Measurements from ENCODE around the gene ARSA.
"Not testable (repeated sequence)": the region's sequence is repeated elsewhere in the genome, so short reads cannot be mapped to it uniquely, and the experiment has no call there.

ARSA gene

GRCh38 chr22:50653256-50653655 lies 25.3 kb upstream of the ARSA start:
- DNase-seq: no peak

DNA sequence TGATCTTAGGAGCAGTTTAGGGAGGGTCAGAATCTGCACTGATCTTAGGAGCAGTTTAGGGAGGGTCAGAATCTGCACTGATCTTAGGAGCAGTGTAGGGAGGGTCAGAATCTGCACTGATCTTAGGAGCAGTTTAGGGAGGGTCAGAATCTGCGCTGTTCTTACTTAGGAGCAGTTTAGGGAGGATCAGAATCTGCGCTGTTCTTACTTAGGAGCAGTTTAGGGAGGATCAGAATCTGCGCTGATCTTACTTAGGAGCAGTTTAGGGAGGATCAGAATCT lies 15.8 kb upstream of the ARSA start:
- not testable (repeated sequence) for DNase-seq

DNA sequence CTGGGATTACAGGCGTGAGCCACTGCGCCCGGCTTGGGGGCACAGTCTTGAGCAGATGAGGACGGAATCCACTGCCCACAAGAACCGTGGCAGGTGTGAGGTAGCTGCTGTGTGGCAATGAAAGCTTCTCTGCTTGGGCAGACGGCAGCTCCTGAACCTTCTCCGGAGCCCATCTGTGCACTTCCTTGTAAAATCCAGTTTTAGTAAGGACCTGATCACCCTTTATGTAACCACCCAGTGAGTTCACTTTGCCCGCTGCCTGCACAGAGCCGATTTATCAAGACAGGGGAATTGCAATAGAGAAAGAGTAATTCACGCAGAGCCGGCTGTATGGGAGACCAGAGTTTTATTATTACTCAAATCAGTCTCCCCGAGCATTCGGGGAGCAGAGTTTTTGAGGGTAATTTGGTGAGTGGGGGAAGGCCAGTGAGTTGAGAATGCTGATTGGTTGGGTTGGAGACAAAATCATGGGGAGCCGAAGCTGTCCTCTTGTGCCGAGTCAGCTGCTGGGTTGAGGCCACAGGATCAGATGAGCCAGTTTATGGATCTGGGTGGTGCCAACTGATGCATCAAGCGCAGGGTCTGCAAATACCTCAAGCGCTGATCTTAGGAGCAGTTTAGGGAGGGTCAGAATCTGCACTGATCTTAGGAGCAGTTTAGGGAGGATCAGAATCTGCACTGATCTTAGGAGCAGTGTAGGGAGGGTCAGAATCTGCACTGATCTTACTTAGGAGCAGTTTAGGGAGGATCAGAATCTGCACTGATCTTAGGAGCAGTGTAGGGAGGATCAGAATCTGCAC lies 15.3 kb upstream of the ARSA start:
- DNase-seq: not testable (repeated sequence)

DNA sequence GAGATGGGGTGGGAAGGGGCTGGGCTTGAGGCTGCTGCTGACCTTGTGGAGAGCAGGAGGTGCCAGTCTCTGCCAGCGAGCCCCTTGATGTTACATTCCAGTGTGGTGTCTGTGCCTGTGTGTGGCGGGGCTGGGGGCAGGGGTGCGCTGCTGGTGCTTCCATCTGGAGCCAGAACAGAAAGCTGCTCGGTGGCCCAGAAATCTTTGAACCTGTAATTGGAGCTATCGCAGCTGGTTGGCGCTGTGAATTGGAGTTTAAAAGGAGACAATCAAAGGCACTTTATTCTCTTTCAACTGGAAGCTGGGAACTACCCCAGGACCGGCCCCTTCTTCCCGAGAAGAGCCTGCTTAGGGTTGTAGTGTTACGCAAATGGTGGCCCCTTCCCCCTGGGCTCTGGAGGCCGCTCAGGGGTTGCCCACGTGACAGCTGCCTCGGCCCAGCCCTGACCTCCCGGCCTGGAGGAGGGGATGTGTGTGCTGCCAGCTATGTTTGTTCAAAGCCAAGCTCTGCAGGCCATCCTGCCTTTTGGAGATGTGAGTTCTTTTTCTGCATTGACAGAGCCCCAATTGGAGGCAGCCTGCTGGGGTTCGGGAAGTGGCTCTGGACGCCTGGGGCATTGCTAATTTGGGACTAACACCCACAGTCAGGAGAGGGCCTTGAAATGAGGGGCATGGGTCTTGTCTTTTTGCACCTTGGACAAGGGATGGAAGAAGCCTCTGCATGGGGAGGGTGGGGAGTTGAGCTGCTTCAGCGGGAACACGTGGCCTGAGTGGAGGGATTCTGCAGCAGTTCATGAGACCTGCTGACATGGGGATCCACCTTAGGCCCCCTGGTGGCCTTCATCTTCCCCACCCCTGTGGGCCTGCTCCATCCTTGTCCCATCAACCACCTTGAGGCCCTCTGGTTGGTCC lies 14.0 kb upstream of the ARSA start:
- DNase-seq: no peak

GRCh38 chr22:50640857-50641647 lies 13.1 kb upstream of the ARSA start:
- DNase-seq: no peak

DNA sequence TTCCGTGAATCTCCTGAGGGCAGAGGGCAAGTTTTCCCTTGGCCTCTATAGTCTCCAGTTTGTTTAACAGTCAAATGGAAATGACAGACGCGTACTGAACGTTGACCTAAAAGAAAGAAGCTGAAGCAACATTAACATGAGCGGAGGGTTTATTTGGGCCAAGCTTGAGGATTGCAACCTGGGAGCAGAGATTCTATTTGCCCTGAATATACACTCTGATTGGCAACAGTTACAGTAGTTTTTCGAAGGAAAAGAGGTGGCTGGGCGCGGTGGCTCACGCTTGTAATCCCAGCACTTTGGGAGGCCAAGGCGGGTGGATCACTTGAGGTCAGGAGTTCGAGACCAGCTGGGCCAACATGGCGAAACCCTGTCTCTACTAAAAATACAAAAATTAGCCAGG lies 12.3 kb upstream of the ARSA start:
- not testable (repeated sequence) for DNase-seq

- DNase-seq: no peak
Observed at GRCh38 chr22:50635591-50635990, 7.6 kb upstream of the ARSA start.

DNA sequence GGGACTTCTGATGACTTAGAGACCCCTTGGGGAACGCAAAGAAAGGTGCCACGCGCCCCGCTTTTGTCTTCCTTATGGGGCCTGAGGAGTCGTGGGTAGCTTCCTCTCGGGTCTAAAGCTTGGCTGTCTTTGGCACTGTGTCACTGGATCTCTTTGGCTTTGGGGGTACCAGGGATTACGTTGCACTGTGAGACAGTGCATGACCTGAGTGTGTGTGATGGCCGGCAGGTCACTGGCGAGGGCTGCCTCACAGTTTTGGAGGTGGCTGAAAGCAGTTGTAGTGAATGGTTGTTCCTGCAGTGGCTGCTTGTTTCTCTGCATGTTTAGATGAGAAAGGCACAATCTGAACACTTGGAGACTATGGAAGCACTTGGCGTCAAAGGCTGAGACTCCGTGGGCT lies 5.8 kb upstream of the ARSA start:
- DNase-seq: no peak

DNA sequence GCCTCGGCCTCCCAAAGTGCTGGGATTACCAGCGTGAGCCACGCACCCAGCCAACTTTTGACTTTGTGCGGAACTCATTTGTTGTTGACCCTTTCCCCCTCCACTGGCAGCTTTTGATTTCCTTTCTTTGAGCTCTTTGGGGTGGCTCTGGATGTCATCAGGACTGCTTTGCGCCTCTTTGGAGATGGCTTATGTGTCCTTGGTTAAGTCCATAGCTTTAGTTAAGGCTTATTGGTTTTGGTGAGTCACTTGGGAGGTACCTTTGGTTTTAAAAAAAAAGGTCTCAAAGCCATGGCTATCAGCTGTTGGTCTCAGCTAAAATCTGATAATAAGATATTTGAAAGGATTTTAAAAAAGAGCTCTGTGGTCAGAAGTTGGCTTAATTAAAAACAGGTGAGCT lies 5.1 kb upstream of the ARSA start:
- DNase-seq: no peak

- DNase-seq: no peak
Observed at GRCh38 chr22:50630376-50630775, 2.4 kb upstream of the ARSA start.

GRCh38 chr22:50628543-50629134 lies 687 bp upstream of the ARSA start:
- DNase-seq: no peak

GRCh38 chr22:50626850-50627641 lies 906 bp downstream of the ARSA start:
- no peak for DNase-seq

GRCh38 chr22:50626314-50626849 lies 1.6 kb downstream of the ARSA start:
- no peak for DNase-seq

DNA sequence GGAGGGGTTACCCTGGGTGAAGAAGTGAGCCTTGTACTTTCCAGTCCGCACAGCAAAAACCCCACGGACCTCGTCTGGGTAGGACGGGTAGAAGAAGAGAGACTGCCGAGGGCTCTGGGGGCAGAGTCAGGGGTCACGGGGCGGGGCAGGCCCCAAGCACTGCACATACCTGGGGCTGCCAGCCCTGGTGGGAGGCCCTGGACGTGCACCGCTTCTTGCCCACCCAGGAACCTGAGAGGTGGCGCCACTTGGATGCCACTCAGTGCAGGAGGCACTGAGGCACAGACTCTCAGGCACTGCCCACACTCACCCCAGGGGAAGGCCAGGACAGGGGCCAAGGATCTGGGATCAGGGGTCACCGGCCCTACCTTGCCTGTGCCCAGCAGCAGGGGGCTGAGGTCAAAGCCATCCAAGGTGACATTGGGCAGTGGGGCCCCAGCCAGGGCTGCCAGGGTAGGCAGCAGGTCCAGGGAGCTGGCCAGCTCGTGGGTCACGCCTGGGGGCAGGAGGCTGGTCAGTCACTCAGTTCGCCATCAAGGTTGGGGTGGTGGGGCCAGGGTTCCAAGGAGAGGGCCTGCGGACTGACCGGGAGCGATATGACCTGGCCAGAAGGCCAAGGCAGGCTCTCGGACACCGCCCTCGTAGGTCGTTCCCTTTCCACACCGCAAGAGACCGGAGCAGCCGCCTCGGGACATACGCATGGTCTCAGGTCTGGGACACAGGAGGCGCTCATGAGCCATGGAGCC lies 2.2 kb downstream of the ARSA start:
- no peak for DNase-seq

DNA sequence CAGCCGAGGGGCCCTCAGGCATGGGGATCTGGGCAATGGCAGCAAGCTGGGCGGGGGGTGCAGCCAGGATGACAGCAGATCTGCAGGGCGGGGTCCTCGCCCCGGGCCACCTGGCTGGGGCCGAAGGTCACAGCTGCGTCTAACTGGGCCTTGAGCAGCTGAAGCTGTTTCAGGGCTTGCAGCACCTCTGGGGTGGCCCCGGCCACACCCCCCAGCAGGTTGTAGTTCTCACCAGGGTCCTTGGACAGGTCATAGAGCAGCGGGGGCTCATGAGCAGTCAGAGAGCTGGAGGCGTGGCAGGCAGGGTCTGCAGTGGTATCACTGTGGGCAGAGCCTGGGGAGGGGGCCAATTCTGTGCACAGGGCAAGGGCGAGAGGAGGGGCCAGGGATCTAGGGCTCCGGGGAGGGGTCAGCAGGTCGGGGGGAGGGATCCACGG lies 2.8 kb downstream of the ARSA start:
- no peak for DNase-seq

DNA sequence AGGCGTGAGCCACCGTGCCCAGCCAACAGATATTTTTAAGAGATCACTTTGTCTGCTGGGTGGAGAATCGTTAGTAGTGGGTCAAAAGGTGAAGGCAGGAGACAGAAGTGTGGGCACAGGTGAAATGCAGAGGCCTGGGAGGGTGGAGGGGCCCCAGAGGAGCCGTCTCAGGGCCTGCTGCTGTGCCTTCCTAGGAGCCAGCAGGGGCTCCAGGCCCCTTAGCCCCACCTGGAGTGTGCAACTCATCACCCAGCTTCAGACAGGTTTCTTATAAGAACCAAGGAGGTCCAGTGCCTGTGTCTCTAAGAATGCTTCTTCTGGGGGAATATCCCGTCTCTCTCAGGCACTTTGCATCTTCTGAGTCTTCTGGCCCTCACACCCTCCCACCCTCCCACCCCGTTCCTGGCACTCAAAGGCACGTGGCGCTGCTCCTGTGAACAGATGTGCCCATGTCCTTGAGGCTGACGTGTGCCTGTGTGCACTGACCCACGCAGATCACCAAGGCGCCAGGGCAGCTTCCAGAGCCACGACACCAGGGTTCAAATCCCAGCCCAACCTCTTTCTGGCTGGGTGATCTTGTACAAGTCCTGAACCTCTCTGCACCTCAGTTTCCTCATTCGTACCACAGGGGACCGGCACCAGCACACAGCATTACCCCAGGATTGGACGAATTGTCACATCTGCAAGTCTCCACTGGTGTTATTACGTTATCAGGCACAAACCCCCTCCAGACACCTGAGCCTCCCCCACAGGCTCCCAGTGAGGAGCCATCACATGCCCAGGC lies 3.4 kb downstream of the ARSA start:
- no peak for DNase-seq

GRCh38 chr22:50622723-50623327 lies 5.1 kb downstream of the ARSA start:
- DNase-seq: no peak

GRCh38 chr22:50621948-50622722 lies 5.8 kb downstream of the ARSA start:
- no peak for DNase-seq

DNA sequence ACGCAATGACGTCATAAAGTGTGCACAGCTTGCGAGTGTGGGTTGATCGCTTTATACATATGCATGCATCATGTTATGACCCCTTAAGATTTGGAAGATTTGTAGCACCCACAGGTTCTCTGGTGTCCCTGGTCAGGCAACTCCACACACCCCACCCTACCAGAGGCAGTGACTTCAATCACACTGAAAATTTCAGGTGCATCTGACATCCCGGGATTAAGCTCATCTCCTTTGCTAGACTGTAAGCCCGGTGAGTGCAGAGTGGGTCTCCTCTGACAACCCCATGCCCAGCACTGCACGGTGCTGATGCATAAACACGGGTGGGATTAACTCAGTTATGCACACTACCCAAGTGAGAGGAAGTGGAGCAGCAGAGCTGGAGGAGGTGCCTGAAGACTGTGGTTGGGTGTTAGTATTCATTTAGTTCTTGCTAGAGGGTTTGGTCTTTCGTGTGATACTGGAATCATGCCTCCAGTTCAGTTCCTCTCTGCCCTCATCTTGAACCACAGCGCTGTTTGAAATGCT lies 6.5 kb downstream of the ARSA start:
- DNase-seq: no peak

Measured in NCI-H524 treated with DMSO at 0.1 percent for 48 hours (cell line).